Measurements from ENCODE around the gene SYTL4. TPM values are rescaled to one million over a fixed set of nuclear protein-coding genes. Genes with fewer than 3 reads are reported as not detected.

Gene SYTL4
- total RNA-seq, 2 donors from 2014 or later: 0.14 TPM; not detected in 1

DNA sequence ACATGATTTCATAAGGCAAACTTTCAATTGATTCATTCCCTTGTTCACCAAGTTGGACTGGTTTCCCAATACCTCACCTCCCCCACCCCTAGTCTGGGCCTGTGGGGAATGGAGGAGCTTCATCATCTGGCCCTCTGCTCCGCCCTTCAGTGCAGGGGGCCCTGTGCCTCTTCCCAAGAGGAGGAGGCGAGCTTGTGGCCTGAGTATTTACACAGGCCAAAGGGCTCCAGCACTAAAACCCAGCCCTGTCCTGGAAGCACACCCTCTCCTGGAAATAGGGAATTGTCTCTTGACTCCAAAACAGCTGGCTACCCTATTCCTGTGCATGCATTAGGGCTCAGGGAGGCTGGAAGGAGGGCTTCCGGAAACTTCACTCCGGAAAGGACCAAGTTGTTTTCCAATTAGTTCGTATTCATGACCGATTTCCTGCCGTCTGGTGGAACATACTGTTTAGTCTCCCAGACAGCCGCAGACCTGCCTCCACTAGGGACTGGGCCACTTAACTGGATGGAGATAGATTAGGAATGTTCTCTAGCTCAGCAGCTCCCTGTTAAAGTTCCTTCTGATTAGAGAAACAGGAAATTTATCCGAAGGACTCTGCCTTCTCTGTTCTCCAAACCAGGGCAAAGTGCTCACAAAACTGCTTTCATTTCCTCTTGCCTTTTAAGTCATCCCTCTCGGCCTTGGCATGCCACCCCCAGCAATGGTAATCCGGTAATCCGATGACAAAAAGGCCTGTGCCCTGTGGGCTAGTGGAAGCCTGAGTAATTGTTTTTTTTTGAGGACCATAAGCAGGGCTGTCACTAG, 82.2 kb downstream of the SYTL4 start:
- Mint-ChIP-seq H3K4me1 (ENCODE audit: low read depth in 2 of 2) (no peaks in the 10 kb centered on the region), H3K27me3 (peaks cover 14 to 16% of the 10 kb centered on the region in 2 donors), H3K4me3 (no peak overlapping the region), H3K9me3 (no peaks in the 10 kb centered on the region), H3K36me3 (no peaks in the 10 kb centered on the region), H3K27ac (no peak overlapping the region)
- no peak for ATAC-seq
- DNase-seq (ENCODE audit: low spot score): no peak

DNA sequence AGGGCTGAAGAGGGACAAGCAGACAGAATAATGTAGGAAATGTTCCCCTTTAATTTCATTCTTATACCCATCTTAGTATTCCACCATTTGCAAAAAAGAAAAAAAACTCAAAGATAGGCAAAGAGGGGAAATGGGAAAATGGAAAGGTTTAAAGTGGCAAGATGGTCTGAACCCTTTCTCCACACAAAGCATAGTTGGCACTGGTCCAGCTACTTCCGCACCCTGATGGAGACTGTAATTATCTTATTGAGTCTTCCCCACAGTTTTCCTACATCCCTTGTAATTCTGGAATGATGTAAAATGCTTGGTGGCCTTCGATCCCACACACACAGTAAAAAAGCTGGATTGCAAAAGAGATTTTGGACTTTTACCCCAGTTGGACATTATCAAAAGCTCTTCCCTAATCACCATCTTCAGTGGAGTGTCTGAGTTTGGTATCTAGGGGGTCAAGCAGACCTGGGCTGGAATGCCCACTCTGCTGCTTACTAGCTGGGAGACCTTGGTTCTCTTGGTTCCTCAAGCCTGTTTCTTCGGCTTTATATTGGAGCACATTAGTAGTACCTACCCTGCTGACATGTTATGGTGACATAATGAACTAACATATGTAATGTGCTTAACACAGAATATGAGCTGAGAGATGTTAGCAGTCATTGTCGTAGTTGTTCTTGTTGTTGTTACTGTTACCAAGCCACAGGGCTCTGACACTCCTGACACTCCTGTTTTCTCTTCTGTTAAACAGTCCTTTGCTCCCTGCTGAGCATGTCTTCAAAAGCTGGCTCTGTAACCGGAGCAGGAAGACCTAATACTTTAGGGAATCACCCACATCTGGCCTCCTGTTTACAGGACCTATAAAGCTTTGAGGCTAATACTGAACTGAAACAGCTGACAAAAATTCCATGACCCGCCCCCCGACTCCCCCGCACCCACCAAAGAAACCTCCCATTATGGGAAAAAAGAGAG, 83.2 kb downstream of the SYTL4 start:
- Mint-ChIP-seq H3K9me3 (no peaks in the 10 kb centered on the region), H3K27ac (no peak overlapping the region), H3K36me3 (no peaks in the 10 kb centered on the region), H3K27me3 (peaks cover 22 to 24% of the 10 kb centered on the region in 2 donors), H3K4me1 (ENCODE audit: low read depth in 2 of 2) (no peaks in the 10 kb centered on the region), H3K4me3 (no peak overlapping the region)
- DNase-seq (ENCODE audit: low spot score) (no peak), ATAC-seq (no peak)

DNA sequence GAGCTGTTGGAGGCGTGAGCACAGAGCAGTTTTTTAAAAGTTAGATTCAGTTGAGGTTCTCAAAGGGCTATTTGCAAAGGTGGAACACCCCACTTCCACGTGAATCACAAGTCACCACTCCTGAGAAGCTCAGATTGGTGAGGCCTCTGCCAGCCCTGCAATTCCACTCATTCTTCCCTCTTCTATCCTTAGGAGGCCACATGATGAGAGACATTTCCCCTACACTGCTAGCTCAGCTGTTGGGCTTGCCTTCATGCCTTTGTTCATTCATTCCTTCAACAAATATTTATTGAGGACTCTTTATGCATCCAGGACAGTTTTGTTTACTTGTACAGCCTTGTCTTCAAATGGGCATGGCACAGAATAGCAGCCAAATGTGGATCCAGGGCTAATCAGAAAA, 84.2 kb downstream of the SYTL4 start:
- DNase-seq (ENCODE audit: low spot score) (no peak), ATAC-seq (no peak)
- Mint-ChIP-seq H3K27ac (no peak overlapping the region), H3K9me3 (no peaks in the 10 kb centered on the region), H3K4me1 (ENCODE audit: low read depth in 2 of 2) (no peaks in the 10 kb centered on the region), H3K27me3 (peaks cover 15 to 16% of the 10 kb centered on the region in 2 donors), H3K4me3 (no peak overlapping the region), H3K36me3 (no peaks in the 10 kb centered on the region)

DNA sequence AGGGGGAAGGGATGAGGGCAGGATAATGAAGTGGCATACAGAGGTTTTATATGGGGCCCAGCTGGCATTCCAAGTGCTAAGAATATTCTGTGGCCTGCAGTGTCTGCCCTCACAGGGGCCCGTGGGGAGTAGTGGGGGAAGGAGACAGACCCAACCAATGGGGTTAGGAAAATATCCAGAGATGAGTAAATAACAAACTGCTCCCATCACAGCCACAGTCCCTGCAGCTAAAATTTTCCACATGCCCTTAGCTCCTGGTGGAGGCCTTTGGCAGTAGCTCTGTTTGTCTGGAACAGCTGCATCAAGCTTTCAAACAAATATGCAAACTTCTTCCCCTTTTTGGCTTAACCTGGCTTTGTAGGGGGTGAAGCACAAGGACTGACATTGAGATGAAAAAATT, 84.8 kb downstream of the SYTL4 start:
- Mint-ChIP-seq H3K4me1 (ENCODE audit: low read depth in 2 of 2) (no peaks in the 10 kb centered on the region), H3K27ac (no peak overlapping the region), H3K27me3 (peaks cover 20% of the 10 kb centered on the region in 2 donors), H3K36me3 (no peaks in the 10 kb centered on the region), H3K4me3 (no peak overlapping the region), H3K9me3 (no peaks in the 10 kb centered on the region)
- DNase-seq (ENCODE audit: low spot score) (no peak), ATAC-seq (no peak)

DNA sequence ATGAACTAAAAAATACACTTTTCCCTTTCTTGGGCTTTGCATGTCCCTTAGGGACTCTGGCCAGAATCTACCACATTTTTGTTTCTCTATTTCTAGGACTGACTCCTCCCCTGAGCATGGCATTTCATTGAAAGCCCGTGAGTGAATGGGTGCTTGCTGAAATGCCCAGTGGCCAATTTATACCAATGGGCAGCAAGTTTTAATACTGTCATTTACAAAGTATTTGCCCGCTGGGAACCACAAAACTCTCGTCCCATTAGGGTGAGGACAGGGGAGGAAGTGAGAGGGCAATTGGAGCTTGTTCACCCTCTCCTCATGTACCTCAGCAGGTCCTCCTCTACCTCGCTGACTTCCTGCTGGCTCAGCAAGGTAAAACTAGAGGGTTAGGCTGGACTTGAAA, 86.8 kb downstream of the SYTL4 start:
- DNase-seq (ENCODE audit: low spot score) (no peak), ATAC-seq (no peak)
- peaks cover 26 to 36% of the 10 kb centered on the region in 2 donors for H3K27me3 Mint-ChIP-seq
- H3K4me3 Mint-ChIP-seq: no peak overlapping the region
- no peak overlapping the region for H3K27ac Mint-ChIP-seq
- H3K9me3 Mint-ChIP-seq: no peaks in the 10 kb centered on the region
- no peaks in the 10 kb centered on the region for H3K36me3 Mint-ChIP-seq
- H3K4me1 Mint-ChIP-seq (ENCODE audit: low read depth in 2 of 2): no peaks in the 10 kb centered on the region

DNA sequence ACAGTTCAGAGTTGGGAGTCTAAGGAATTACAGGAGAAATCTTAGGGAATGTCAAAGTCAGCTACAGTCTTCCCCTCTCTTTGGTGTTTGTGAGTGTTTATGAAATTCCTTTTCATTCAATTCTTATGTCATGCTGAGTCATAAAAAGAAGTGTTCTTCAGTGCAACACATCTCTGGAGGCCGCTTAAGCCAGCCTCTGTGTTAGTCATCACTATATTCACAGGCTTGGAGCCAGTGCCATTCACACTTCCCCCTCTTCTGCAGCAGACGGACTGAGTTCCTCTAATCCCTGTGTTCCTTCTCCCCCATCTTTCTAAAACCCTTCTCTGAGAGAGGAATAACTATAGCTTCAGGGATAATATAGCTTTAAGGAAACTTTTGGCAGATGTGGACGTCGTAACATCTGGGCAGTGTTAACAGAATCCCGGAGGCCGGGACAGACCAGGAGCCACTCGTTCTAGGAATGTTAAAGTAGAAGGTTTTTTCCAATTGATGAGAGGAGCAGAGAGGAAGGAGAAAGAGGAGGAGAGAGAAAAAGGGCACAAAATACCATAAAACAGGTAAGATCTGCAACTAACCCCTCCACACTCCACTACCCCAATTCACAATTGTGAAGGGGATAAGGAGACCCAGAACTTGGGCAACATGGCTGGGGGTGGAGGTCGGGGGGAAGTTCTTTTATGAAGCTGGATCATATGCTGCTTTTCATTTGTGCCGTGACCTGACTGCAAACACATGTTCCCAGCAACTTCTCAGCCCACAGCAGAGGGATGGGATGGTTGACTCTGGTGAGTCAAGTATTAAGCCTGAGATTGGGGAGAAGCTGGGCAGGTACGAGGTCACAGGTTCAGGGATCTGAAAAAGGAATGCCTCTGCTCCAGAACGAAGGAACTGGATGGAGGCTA, 87.7 kb downstream of the SYTL4 start, which contains the start of gene SRPX2:
Gene SRPX2 (plus strand): TSS at position 244 of the 905 bp plus-strand sequence. CDS start 2,124 bp downstream, outside the sequence.
- H3K4me3 Mint-ChIP-seq: no peak within 1 kb of the TSS
- no peak within 1 kb of the TSS for H3K27ac Mint-ChIP-seq
- no peaks in the 10 kb centered on the region for H3K9me3 Mint-ChIP-seq
- DNase-seq (ENCODE audit: low spot score) (no peak), ATAC-seq (no peak)
- H3K4me1 Mint-ChIP-seq (ENCODE audit: low read depth in 2 of 2): no peaks in the 10 kb centered on the region
- peaks cover 32 to 45% of the 10 kb centered on the region in 2 donors for H3K27me3 Mint-ChIP-seq
- no peaks in the 10 kb centered on the region for H3K36me3 Mint-ChIP-seq

DNA sequence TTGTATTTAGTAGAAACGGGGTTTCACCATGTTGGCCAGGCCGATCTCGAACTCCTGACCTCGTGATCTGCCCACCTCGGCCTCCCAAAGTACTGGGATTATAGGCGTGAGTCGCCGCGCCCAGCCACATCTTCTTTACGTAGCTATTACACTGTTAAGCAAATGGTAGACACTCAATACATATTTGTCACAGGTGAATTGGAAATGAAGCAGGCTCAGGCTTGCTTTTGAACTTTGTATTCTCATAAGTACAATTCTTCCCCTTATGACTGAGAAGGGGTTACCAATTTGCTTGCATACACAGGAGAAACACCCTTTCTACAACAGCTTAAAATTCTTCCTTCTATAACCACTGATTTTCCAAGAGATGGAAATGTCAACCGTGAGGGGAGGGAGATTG, 88.7 kb downstream of the SYTL4 start:
- no peak for DNase-seq (ENCODE audit: low spot score)
- Mint-ChIP-seq H3K4me3 (no peak overlapping the region), H3K9me3 (no peaks in the 10 kb centered on the region), H3K36me3 (no peaks in the 10 kb centered on the region), H3K27ac (no peak overlapping the region), H3K27me3 (peaks cover 34 to 45% of the 10 kb centered on the region in 2 donors), H3K4me1 (ENCODE audit: low read depth in 2 of 2) (no peaks in the 10 kb centered on the region)
- ATAC-seq: no peak

DNA sequence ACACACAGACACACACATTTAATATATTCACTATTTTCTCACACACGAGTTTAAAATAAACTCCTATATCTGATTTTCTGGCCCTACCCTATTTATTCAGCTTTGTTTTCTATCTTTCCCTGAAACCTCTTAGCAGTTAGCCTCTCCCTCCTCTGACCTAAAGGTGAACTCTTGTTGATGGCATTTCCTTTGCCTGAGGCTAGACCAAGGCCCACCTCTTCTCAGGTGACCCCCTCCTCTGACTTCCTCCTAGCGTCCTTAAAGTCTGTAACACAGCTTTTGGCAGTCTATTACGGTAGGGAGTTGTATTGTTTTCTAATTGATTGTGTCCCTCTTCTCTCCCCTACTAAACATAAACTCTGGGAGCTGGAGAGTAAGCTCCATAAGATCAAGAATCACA, 89.6 kb downstream of the SYTL4 start:
- H3K4me1 Mint-ChIP-seq (ENCODE audit: low read depth in 2 of 2): no peaks in the 10 kb centered on the region
- no peaks in the 10 kb centered on the region for H3K9me3 Mint-ChIP-seq
- H3K27me3 Mint-ChIP-seq: peaks cover 34 to 45% of the 10 kb centered on the region in 2 donors
- H3K4me3 Mint-ChIP-seq: no peak overlapping the region
- no peak for DNase-seq (ENCODE audit: low spot score)
- H3K36me3 Mint-ChIP-seq: no peaks in the 10 kb centered on the region
- no peak for ATAC-seq
- no peak overlapping the region for H3K27ac Mint-ChIP-seq

DNA sequence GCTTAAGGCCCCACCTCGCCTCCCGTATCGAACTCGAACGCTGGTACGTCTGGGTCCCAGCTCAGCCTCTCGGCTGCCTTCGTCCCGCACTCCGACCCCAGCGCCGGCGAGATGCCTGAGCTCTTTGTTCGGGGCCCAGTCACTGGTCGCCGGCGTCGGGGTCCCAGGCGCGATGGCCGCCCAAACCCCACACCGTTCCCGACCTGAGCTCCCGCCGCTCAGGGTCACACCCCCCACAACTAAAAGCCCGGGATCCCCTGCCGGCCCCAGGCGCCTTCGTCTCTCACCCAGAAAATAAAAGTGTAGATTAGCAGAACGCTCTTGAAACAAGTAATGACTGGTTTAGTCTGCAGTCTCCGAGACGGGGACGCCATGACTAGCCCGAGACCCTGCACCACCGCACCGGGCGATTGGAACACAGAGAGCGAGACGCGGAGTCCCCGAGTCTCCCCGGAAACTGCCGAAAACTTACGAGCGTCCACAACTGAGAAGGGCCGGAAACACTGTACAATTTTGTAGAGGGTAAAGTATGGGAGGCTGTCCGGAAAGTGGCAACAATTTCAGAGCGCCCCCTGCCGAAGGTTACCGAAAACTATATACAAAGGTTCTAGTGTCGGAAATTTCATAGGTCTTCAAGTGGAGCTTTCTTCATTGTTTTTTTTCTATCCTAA, 95.5 kb downstream of the SYTL4 start, which contains the start of gene TSPAN6:
Gene TSPAN6 (minus strand): TSS at position 486 of the 671 bp plus-strand sequence. CDS start 112 bp downstream, at position 374.
- H3K36me3 Mint-ChIP-seq: no peaks in the 10 kb centered on the region
- ATAC-seq: peak; percentile 76 to 80
- H3K4me1 Mint-ChIP-seq (ENCODE audit: low read depth in 2 of 2): peaks cover 3 to 8% of the 10 kb centered on the region in 2 donors
- no peaks in the 10 kb centered on the region for H3K9me3 Mint-ChIP-seq
- H3K27ac Mint-ChIP-seq: no peak within 1 kb of the TSS
- peak within 1 kb of the TSS; percentile 70 for H3K4me3 Mint-ChIP-seq
- H3K27me3 Mint-ChIP-seq: peaks cover 22 to 29% of the 10 kb centered on the region in 2 donors
- DNase-seq (ENCODE audit: low spot score): no peak

DNA sequence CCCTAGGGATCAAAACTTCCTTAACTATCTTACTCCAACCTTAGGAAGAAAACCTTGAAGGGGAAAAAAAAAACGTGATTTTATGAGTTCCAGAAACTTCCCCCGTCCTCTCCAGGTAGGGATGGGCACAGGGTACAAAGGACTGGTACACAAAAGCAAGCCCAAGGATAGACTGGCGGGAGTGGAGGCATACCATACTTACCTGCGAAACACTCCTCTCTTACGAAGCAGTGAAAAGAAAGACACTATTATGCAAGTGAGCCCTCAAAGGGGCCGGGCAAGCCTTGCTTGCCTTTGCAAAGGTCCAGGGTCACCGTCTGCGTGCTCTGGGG, 96.0 kb downstream of the SYTL4 start:
- Mint-ChIP-seq H3K4me3 (no peak overlapping the region), H3K27me3 (peaks cover 20 to 26% of the 10 kb centered on the region in 2 donors), H3K4me1 (ENCODE audit: low read depth in 2 of 2) (peaks cover 3 to 8% of the 10 kb centered on the region in 2 donors), H3K27ac (no peak overlapping the region), H3K9me3 (no peaks in the 10 kb centered on the region), H3K36me3 (no peaks in the 10 kb centered on the region)
- DNase-seq (ENCODE audit: low spot score) (no peak), ATAC-seq (no peak)

DNA sequence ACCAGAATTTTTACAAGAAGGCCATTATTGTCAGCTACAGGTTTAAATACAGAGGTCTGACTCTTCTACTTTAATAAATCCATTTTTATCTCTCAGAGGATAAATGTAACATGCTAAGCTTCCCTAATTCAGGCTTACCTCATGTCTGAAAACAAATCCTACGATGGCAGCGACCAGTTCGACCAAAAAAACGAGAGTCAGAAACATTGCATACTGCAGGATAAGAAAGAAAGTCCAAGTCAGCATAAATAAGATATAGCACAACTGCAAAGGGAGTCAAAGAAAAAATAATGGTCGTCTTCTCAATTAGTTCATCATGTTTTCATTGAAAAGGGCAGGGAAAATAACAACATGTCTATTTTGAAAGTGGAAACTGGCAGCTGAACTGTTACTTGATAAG, 96.9 kb downstream of the SYTL4 start:
- no peaks in the 10 kb centered on the region for H3K9me3 Mint-ChIP-seq
- no peaks in the 10 kb centered on the region for H3K36me3 Mint-ChIP-seq

DNA sequence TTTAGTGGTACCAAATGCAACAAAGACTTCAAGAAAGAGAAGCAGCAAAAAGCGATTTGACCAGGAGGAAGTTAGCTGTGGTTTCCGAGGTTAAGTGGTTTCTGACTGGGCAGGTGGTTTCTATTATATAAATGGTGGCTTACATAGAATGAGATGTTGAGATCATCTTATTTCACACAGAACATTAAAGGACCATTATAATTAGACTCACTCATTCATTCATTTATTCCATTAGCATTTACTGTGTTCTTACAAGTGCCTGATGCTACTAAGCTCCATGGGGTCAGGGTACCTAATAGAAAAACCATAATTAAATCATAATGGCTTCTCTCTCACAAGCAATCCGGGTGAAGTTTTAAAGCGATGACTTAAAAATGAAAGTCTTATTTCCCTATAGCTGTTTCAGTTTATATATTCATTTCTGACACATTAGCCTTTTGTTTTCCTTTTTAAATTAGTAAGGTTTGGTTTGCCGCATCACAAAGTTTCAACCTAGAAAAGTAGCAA, 105.9 kb downstream of the SYTL4 start:
- H3K27me3 Mint-ChIP-seq: peaks cover 0 to 3% of the 10 kb centered on the region in 2 donors
- DNase-seq (ENCODE audit: low spot score) (no peak), ATAC-seq (peak; percentile 53 to 63)
- H3K36me3 Mint-ChIP-seq: no peaks in the 10 kb centered on the region
- no peaks in the 10 kb centered on the region for H3K9me3 Mint-ChIP-seq
- H3K27ac Mint-ChIP-seq: no peak overlapping the region
- H3K4me1 Mint-ChIP-seq (ENCODE audit: low read depth in 2 of 2): peaks cover 6 to 9% of the 10 kb centered on the region in 2 donors
- H3K4me3 Mint-ChIP-seq: no peak overlapping the region

More for the DNA sequence above, 96.9 kb downstream of the SYTL4 start:
- H3K4me1 Mint-ChIP-seq (ENCODE audit: low read depth in 2 of 2): peaks cover 3 to 8% of the 10 kb centered on the region in 2 donors
- H3K4me3 Mint-ChIP-seq: no peak overlapping the region
- H3K27me3 Mint-ChIP-seq: peaks cover 12 to 22% of the 10 kb centered on the region in 2 donors
- ATAC-seq (no peak), DNase-seq (ENCODE audit: low spot score) (no peak)
- no peak overlapping the region for H3K27ac Mint-ChIP-seq
